ENCODE data around the gene CHMP6. TPM values are rescaled to one million over a fixed set of nuclear protein-coding genes. Genes with fewer than 3 reads are reported as not detected.

CHMP6 gene
- 10 to 100 TPM; 26.8 to 33.3 (median 33.0) TPM for total RNA-seq
- total RNA-seq (2013): 11.4 TPM

- TF ChIP-seq, protein P1, sequence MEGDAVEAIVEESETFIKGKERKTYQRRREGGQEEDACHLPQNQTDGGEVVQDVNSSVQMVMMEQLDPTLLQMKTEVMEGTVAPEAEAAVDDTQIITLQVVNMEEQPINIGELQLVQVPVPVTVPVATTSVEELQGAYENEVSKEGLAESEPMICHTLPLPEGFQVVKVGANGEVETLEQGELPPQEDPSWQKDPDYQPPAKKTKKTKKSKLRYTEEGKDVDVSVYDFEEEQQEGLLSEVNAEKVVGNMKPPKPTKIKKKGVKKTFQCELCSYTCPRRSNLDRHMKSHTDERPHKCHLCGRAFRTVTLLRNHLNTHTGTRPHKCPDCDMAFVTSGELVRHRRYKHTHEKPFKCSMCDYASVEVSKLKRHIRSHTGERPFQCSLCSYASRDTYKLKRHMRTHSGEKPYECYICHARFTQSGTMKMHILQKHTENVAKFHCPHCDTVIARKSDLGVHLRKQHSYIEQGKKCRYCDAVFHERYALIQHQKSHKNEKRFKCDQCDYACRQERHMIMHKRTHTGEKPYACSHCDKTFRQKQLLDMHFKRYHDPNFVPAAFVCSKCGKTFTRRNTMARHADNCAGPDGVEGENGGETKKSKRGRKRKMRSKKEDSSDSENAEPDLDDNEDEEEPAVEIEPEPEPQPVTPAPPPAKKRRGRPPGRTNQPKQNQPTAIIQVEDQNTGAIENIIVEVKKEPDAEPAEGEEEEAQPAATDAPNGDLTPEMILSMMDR (IDR thresholded peaks at IDR 0.05): peak; percentile 21
- intact Hi-C loops (cut with micrococcal nuclease): no loop called here
- H3K4me3 Mint-ChIP-seq: peak within 1 kb of the TSS; percentile 82
- H3K9me3 ChIP-seq (ENCODE audit: control insufficient read depth, insufficient read depth, low read length): no peaks in the 10 kb centered on the region
- ATAC-seq (peak; percentile 79 to 81 (median 80)), DNase-seq (peak; percentile 77 to 86)
- H3K36me3 Mint-ChIP-seq: no peaks in the 10 kb centered on the region
- H3K4me3 ChIP-seq (ENCODE audit: low read length): peak within 1 kb of the TSS; percentile 73
- peak within 1 kb of the TSS; percentile 46 to 87 for H3K27ac Mint-ChIP-seq
- H3K27me3 Mint-ChIP-seq (ENCODE audit: low read depth in 2 of 2): peaks cover 0 to 5% of the 10 kb centered on the region in 2 donors
- peaks cover 5 to 18% of the 10 kb centered on the region in 2 donors for H3K4me1 Mint-ChIP-seq
- H3K27me3 ChIP-seq (ENCODE audit: control insufficient read depth, insufficient read depth, low read length): no peaks in the 10 kb centered on the region
- under 1% methylated on average over 66 of the region's 66 CpGs for WGBS (ENCODE audit: insufficient coverage)
- no peaks in the 10 kb centered on the region for H3K9me3 Mint-ChIP-seq
- peaks cover 46% of the 10 kb centered on the region for H3K4me1 ChIP-seq (ENCODE audit: control insufficient read depth, insufficient read depth, low read length)
- H3K27ac ChIP-seq (ENCODE audit: low read length): no peak within 1 kb of the TSS
- peaks cover 16% of the 10 kb centered on the region for H3K36me3 ChIP-seq (ENCODE audit: control insufficient read depth, insufficient read depth, low read length)
These were observed at the start of gene CHMP6 for GRCh38 chr17:80991645-80992076. Gene CHMP6, plus strand, starts transcription at chr17:80991841. Its CDS starts 78 bp downstream, at chr17:80991919.

DNA sequence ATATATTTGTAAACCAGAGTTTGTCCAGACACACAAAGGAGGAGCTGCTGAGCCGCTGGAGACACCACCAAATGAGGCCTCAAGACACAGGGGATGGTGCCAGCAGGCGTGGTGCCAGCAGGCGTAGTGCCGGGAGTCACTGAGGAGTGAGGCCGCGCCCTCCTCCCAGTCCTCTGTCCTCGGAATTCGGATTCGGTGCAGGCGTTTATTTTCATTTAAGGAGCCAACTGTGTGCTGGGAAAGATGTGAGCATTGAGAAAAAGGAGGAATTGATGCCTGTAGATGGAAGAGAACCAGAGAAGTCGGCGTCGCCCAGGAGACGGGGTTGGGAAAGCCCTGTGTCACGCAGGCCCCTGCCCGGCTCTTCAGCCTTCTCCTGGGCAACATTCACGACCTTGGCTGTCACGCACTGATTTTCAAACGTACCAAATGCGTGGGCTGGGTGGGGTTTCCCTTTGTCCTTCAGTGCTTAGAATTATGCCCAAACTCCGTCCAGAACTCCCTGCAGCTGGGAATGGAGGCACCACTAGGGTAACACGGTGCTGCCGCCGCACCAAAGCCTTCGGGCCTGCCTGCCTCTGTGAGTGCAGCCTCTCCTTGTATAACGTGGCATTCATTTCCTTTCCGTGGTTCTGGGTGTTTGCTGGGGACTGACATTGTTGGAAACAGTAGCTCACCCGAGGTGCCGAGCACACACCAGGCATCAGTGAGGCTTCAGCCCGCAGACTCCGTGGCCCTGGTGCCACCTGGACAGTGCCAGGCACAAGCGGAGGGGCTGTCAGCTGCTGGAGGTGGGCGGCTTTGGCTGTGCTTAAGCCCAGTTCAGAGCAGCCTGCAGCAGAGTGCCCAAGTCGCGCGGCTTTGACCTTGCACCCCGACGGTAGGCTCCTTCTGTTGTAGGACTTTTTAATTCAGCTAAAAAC lies 49.0 kb upstream of the CHMP6 start:
- no peaks in the 10 kb centered on the region for H3K27me3 ChIP-seq (ENCODE audit: control insufficient read depth, insufficient read depth, low read length)
- no peaks in the 10 kb centered on the region for H3K9me3 ChIP-seq (ENCODE audit: control insufficient read depth, insufficient read depth, low read length)
- no peaks in the 10 kb centered on the region for H3K9me3 Mint-ChIP-seq
- peaks cover 10% of the 10 kb centered on the region for H3K36me3 Mint-ChIP-seq
- H3K4me1 ChIP-seq (ENCODE audit: control insufficient read depth, insufficient read depth, low read length): peaks cover 36% of the 10 kb centered on the region
- H3K4me3 ChIP-seq (ENCODE audit: low read length): no peak overlapping the region
- no peak overlapping the region for H3K27ac Mint-ChIP-seq
- ATAC-seq (no peak), DNase-seq (no peak)
- peaks cover 30% of the 10 kb centered on the region in 2 donors for H3K4me1 Mint-ChIP-seq
- no peak overlapping the region for H3K27ac ChIP-seq (ENCODE audit: low read length)
- TF ChIP-seq, protein P1 (IDR thresholded peaks at IDR 0.05): no peak
- intact Hi-C loops (cut with micrococcal nuclease): no loop called here
- no peaks in the 10 kb centered on the region for H3K27me3 Mint-ChIP-seq (ENCODE audit: low read depth in 2 of 2)
- WGBS (ENCODE audit: insufficient coverage): 95% methylated on average over 38 of the region's 38 CpGs
- no peak overlapping the region for H3K4me3 Mint-ChIP-seq
- H3K36me3 ChIP-seq (ENCODE audit: control insufficient read depth, insufficient read depth, low read length): peaks cover 14% of the 10 kb centered on the region

DNA sequence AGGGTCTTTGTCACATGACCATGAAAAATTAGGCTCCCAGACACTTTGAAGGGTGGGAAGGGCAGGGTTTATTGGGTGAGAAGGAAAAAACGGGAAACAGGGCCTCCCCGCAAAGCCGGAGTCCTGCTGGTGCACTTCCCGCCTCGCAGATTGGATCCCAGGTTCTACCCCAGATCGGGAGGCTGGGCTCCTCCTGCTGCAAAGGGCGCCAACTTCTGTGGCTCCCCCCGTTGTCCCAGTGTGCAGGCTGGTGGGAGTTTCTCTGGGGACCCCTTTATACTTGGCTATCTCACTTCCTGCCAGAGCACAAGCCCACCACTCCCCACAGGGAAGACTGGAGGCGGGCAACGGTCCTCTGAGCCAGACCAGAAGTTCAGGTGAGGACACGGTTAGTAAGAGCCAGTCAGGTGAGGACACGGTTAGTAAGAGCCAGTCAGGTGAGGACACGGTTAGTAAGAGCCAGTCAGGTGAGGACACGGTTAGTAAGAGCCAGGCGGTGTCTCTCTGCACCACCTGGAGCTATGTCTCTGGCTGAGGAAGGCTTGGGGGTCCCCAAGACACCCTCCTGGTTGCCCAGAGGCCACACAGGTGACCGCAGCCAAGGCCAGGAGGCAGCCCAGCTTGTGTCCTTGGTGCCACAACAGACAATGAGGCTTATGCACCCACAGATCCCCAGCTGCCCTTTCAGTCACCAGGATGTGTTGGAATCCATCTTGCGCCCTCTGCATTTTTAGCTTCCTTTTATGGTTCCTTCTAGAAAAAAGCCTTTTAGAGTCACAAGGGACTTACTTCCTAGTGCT lies 48.1 kb upstream of the CHMP6 start:
- H3K36me3 ChIP-seq (ENCODE audit: control insufficient read depth, insufficient read depth, low read length): peaks cover 19% of the 10 kb centered on the region
- no peak overlapping the region for H3K27ac ChIP-seq (ENCODE audit: low read length)
- ATAC-seq (no peak), DNase-seq (no peak)
- no peaks in the 10 kb centered on the region for H3K9me3 ChIP-seq (ENCODE audit: control insufficient read depth, insufficient read depth, low read length)
- no peaks in the 10 kb centered on the region for H3K27me3 ChIP-seq (ENCODE audit: control insufficient read depth, insufficient read depth, low read length)
- Mint-ChIP-seq H3K27ac (no peak overlapping the region), H3K27me3 (ENCODE audit: low read depth in 2 of 2) (no peaks in the 10 kb centered on the region), H3K9me3 (no peaks in the 10 kb centered on the region), H3K36me3 (peaks cover 10% of the 10 kb centered on the region), H3K4me1 (peaks cover 21 to 22% of the 10 kb centered on the region in 2 donors), H3K4me3 (no peak overlapping the region)
- 91% methylated on average over 17 of the region's 17 CpGs for WGBS (ENCODE audit: insufficient coverage)
- peaks cover 30% of the 10 kb centered on the region for H3K4me1 ChIP-seq (ENCODE audit: control insufficient read depth, insufficient read depth, low read length)
- intact Hi-C loops (cut with micrococcal nuclease): no loop called here
- TF ChIP-seq, protein P1 (IDR thresholded peaks at IDR 0.05): no peak
- no peak overlapping the region for H3K4me3 ChIP-seq (ENCODE audit: low read length)
